ENCODE measurements around the gene CCDC28A. TPM values are rescaled to one million over a fixed set of nuclear protein-coding genes. Genes with fewer than 3 reads are reported as not detected.
A peak's percentile ranks its signal among the peaks of the same experiment; 100 is the strongest.

The CCDC28A gene
- total and polyA plus RNA-seq, 2 of the 4 experiments (the other 2 are of a cell fraction) = 6.8 to 8.0 TPM

DNA sequence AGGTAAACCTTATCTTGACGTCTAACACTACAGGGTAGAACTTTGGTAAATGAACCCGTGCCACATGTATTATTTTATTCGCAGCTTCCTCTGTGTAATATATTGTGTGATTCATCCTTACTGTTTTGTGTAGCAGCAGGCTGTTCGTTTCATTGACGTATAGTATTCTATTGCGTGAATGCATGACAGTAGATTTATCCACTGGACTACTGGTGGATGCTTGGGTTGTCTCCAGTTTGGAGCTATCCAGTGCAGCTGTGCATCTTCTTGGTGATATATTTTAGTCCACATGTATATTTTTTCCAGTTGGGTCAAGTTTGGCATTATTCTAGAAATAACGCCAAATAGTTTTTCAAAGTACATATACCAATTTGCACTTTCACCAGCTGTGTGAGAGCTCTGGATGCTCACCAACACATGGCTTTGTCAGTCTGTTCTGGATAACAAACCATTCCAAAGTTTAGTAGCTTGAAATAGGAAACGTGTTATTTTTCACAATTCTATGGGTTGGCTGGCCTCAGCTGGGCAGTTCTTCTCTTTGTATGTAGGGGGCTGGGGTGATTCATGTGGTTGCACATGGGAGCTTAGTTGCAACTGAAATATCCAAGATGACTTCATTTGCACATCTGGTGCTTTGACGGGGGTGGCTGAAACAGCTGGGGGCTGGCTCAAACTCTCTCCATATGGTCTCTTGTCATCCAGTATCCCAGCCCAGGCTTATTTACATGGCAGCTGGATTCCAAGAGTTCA lies 31.6 kb downstream of the CCDC28A start:
- Histone ChIP-seq H3K27me3 (ENCODE audit: control insufficient read depth, insufficient read depth, low read length) (peaks cover 2% of the 10 kb centered on the region), H3K23ac (ENCODE audit: low read depth, low read length) (no peak overlapping the region), H2BK5ac (ENCODE audit: low read depth, low read length, poor library complexity, severe bottlenecking) (no peak overlapping the region), H2BK120ac (ENCODE audit: low read depth, low read length) (no peak overlapping the region), H3K4me3 (ENCODE audit: insufficient read depth, low read depth, low read length) (no peak overlapping the region), H2BK20ac (ENCODE audit: low read depth, low read length) (no peak overlapping the region), H4K91ac (ENCODE audit: insufficient read depth, low read depth, low read length) (no peak overlapping the region), H2AK5ac (ENCODE audit: low read depth, low read length) (no peak overlapping the region), H3K4me2 (ENCODE audit: low read depth, low read length) (no peak overlapping the region), H2AFZ (replicated peaks; ENCODE audit: low read length, poor library complexity) (no peak overlapping the region), H4K5ac (ENCODE audit: low read depth, low read length) (no peak overlapping the region), H3K36me3 (ENCODE audit: control insufficient read depth, insufficient read depth, low read length) (no peaks in the 10 kb centered on the region), H3K27ac (ENCODE audit: insufficient read depth, low read length) (no peak overlapping the region), H3K79me1 (ENCODE audit: low read depth in 1 of 2, low read length in 2 of 2) (no peaks in the 10 kb centered on the region), H3K9ac (ENCODE audit: low read depth, low read length) (no peak overlapping the region), H3K56ac (ENCODE audit: extremely low read depth, insufficient read depth, low read length) (no peak overlapping the region), H3K4me1 (ENCODE audit: control insufficient read depth, insufficient read depth, low read length) (no peaks in the 10 kb centered on the region), H2BK15ac (ENCODE audit: low read depth, low read length) (no peak overlapping the region), H3K4ac (ENCODE audit: low read depth, low read length) (no peak overlapping the region), H3K18ac (ENCODE audit: low read depth, low read length) (no peak overlapping the region), H4K20me1 (ENCODE audit: insufficient read depth, low read length) (no peaks in the 10 kb centered on the region), H3K9me3 (ENCODE audit: control insufficient read depth, insufficient read depth, low read length) (no peaks in the 10 kb centered on the region), H3K9me1 (ENCODE audit: insufficient read depth, low read length) (no peaks in the 10 kb centered on the region), H4K8ac (ENCODE audit: low read depth in 2 of 2, low read length in 2 of 2) (no peak overlapping the region), H3K14ac (replicated peaks; ENCODE audit: low read depth, low read length) (no peak overlapping the region), H2AK9ac (replicated peaks; ENCODE audit: low read depth, low read length, poor library complexity) (no peak overlapping the region)
- WGBS, 2 experiments (ENCODE audit: extremely low coverage in 2 of 2, insufficient read length in 1 of 2) = 44% methylated on average over 3 of the region's 9 CpGs; no CpG with 5 or more reads in 1 of the 2 experiments
- POLR2A ChIA-PET (ENCODE audit: unreplicated experiment) = no interaction called here
- DNase-seq (peak; percentile 68), ATAC-seq (ENCODE audit: low read depth) (no peak)
- intact Hi-C loops (cut with micrococcal nuclease) = no loop called here
- in situ Hi-C loops (cut with MboI; ENCODE audit: low sequenced_read_pairs) = no loop called here
- no peak for TF ChIP-seq CHD1 (IDR thresholded peaks at IDR 0.05; ENCODE audit: low read depth, low read length)
- no peak for TF ChIP-seq SMC3 (IDR thresholded peaks at IDR 0.05; ENCODE audit: low read depth, low read length)
- TF ChIP-seq BHLHE40 (IDR thresholded peaks at IDR 0.05; ENCODE audit: low read depth, low read length) = no peak
- TF ChIP-seq NFE2L2 (IDR thresholded peaks at IDR 0.05; ENCODE audit: low read depth, low read length) = no peak
- TF ChIP-seq, protein P1, sequence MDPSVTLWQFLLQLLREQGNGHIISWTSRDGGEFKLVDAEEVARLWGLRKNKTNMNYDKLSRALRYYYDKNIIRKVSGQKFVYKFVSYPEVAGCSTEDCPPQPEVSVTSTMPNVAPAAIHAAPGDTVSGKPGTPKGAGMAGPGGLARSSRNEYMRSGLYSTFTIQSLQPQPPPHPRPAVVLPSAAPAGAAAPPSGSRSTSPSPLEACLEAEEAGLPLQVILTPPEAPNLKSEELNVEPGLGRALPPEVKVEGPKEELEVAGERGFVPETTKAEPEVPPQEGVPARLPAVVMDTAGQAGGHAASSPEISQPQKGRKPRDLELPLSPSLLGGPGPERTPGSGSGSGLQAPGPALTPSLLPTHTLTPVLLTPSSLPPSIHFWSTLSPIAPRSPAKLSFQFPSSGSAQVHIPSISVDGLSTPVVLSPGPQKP (IDR thresholded peaks at IDR 0.05; ENCODE audit: borderline replicate concordance, low read depth, low read length) = no peak
- TF ChIP-seq MXI1 (IDR thresholded peaks at IDR 0.05; ENCODE audit: borderline replicate concordance, low read depth, low read length) = no peak
- no TSS peak for BruUV-seq (replicated peaks)
- CTCF ChIA-PET = interaction anchor here (0.8 kb wide), 1 partner anchor 183 kb away, joined by 3 read pairs; the partner anchor contains the start of gene REPS1
- dilution Hi-C loops (cut with HindIII; ENCODE audit: low sequenced_read_pairs, unreplicated experiment) = no loop called here
